NCI-H2227 (cell line): ENCODE measurements around the gene C3orf22.
"Not testable (repeated sequence)": the region's sequence is repeated elsewhere in the genome, so short reads cannot be mapped to it uniquely, and the experiment has no call there.

Source experiments
- DNase-seq: peaks from one replicate; lab custom pipeline; 2025; ENCODE audit not compliant: unreplicated experiment; lab: John Stamatoyannopoulos, UW

The C3orf22 gene

GRCh38 chr3:126544596-126545281, 14.0 kb downstream of the C3orf22 start:
- DNase-seq, result no peak

GRCh38 chr3:126543457-126544061, 15.2 kb downstream of the C3orf22 start:
- no peak for DNase-seq

DNA sequence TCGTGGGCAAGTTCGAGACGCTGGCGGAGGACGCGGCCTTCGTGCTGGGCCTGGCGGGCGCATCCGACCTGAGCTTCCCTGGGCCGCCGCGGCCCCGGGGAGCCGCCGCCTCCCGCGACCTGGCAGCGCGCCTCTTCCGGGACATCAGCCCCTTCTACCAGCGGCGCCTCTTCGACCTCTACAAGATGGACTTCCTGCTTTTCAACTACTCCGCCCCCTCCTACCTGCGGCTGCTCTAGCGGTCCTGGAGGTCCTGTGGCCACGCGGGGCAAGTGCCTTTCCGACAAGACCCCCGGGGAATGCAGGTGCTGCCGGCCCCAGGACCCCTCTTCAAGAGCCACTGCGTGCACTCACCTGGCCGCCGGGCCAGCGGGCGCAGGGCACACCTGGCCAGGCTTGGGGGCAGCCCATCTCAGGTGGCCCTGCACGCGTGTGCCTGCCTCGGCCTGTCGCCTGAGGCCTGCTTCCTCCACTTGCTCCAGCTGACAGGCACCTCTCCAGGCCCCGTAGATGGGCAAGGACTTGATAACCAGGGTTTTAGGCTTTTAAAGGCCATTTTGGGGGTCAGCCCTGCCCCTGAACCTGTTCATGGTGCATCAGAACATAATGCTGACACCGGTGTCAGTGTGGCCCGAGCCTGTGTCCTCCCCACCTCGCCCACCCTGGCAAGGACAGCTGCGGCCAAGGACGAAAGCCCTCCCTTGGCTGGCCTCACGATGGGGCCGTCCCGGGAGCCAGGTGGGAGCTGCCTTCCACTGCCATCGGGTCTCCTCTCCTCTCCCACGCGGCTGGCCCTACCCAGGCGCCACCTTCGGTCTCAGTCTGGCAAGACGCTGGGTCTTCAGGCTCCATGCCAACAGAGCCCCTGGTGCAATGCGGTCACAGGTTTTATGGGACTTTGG, 16.1 kb downstream of the C3orf22 start:
- DNase-seq, result no peak

DNA sequence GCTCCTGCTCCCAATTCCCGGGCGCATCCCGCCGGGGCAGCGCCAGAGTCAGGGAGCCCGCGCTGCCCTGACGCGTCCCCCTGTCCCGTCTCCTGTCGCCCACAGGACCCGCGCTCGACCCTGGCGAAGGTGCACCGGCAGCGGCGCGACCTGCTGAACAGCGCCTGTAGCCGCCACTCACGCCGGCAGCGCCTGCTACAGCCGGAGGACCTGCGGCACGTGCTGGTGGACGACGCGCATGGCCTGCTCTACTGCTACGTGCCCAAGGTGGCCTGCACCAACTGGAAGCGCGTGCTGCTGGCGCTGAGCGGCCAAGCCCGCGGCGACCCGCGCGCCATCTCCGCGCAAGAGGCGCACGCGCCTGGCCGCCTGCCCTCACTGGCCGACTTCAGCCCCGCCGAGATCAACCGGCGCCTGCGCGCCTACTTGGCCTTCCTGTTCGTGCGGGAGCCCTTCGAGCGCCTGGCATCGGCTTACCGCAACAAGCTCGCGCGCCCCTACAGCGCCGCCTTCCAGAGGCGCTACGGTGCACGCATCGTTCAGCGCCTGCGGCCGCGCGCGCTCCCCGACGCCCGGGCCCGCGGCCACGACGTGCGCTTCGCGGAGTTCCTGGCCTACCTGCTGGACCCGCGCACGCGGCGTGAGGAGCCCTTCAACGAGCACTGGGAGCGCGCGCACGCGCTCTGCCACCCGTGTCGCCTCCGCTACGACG, 16.9 kb downstream of the C3orf22 start:
- no peak for DNase-seq

DNA sequence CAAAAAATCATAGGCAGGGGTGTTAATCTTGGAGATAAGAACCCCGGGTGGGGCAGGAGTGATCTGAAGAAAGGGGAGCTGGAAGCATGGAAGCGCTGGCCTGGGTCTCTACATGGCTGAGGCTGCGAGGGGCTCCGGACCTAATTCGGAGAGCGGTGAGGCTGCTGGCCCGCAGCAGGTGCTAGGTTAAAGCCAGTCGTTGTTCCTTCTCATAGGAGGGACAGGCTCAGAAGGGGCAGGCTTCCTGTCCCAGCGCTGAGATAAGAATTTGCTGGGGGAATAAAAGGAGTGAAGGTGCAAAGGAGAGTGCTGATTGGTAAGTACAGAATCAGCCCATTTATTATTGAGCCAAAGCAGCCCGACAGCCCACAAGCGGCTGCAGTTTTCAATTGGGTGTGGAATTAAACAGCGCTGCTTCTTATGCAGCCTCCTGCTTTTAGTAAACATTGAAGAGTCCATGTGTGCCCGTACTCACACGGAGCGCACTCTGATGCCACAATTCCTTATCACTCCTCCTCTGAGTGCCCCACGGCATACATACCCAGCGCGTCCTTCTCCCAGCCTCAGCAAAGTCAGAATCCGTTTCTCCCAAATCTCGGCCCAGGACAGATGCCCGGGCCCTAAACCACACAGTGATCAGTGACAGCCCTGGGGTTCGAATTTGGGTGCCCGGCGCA, 17.6 kb downstream of the C3orf22 start:
- no peak for DNase-seq

- no peak for DNase-seq
These were observed 18.3 kb downstream of the C3orf22 start for GRCh38 chr3:126540342-126540849.

- DNase-seq, result no peak
These were observed 19.0 kb downstream of the C3orf22 start for GRCh38 chr3:126539558-126540250.

GRCh38 chr3:126538966-126539365, 19.8 kb downstream of the C3orf22 start:
- DNase-seq, result no peak

DNA sequence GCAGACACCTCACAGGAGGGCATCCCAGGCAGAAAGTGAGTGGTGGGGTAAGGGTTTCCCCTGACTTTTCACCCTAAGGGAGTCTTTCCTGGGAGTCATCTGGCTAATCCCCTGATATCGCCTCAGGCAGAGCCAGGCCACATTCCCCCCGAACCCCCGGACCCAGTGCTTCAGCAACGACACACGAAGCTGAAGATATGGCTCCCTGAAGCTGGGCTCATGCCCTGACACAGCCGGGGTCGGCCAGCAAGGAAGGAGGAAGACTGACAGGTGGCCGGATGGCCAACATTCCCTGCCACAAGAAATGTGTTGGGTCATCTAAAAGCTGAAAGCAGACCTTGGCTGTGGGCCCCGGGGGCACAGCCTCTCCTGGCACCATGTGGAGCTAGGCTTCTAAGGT, 20.4 kb downstream of the C3orf22 start:
- no peak for DNase-seq

DNA sequence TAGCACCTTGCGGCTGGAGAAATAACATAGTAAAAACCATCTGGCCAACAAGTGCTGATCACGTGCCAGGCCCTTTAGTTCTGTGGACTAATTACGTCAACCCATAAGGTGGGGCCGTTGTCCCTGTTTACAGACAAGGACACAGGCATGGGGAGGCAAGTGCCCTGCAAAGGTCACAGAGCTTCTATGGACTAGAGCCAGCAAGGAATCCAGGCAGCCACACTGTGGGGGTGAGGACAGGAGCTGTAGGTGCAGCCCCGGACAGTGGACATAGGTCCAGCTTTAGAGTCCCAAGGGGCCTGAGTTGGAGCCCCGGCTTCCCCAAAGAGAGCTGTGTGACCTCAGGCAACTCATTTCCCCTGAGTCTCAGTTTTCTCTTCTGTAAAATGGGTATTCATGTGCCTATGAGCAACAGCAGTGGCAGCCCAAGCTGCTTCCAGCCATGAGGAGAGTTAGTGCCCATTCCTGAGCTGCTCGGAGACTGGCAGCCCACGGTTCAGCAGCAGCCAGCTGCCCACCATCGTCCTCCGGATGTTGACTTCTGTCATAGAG, 20.9 kb downstream of the C3orf22 start:
- DNase-seq, result no peak

DNA sequence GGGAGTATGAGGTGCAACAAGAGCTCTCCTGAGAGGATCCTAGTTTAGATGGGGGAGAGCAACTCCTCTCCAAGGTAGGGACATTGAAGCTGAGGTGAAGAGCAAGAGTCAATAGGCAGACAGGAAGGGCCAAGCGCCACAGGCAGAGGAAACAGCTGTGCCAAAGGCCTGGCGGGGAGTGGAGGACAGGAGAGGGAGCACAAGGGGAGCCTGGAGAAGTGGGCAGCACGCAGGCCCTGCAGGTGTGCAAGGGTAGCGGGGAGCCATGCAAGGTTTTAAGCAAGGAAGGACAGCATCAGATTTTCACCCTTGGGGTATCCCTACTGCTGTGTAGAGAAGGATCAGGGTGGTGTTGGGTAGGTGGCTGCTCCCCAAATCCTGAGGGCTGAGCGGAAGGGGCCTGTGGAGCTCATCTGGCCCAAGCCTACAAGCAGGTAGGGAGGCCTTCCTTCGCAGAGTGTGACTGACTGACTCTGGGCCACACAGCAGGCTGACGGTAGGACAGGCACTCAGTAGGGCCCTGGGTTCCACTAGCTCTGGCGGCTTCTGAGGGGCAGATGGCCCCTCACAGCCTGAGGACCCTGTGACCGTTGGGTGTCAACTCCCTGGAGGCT, 21.5 kb downstream of the C3orf22 start:
- no peak for DNase-seq

DNA sequence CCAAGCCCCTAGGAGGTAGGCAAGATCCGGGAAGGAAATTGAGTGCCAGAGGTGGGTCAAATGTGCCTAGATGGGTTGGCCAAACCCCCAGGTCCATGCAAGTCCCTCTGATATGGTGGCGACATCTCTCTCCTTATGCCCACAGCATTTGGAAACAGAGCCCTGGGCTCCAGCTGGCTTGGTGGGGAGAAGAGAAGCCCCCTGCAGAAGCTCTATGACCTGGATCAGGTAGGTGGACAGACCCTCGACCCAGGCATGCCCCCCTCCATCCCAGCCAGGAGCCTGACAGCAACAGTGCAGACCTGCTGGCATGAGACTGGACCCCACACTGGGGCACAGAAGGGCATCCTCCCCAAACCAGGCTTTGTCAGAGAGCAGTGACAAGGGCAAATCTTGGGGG, 22.6 kb downstream of the C3orf22 start:
- DNase-seq, result no peak

- no peak for DNase-seq
These were observed 23.1 kb downstream of the C3orf22 start for GRCh38 chr3:126535636-126536035.

GRCh38 chr3:126534716-126535115, 24.0 kb downstream of the C3orf22 start:
- DNase-seq, result not testable (repeated sequence)

DNA sequence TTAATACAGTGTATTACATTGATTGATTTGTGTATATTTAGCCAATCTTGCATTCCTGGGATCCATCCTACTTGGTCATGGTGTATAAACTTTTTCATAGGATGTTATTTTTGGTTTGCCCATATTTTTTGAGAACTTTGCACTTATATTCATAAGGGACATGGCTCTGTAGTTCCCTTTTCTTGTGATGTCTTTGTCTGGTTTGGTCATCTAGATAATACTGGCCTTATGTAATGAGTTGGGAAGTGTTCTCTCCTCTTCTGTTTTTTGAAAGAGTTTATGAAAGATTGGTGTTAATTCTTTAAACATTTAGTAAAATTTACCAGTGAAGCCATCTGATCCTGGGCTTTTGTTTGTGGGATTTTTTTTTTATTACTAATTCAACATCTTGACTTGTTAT, 25.2 kb downstream of the C3orf22 start:
- DNase-seq, result no peak

GRCh38 chr3:126531051-126531330, 27.7 kb downstream of the C3orf22 start:
- no peak for DNase-seq

DNA sequence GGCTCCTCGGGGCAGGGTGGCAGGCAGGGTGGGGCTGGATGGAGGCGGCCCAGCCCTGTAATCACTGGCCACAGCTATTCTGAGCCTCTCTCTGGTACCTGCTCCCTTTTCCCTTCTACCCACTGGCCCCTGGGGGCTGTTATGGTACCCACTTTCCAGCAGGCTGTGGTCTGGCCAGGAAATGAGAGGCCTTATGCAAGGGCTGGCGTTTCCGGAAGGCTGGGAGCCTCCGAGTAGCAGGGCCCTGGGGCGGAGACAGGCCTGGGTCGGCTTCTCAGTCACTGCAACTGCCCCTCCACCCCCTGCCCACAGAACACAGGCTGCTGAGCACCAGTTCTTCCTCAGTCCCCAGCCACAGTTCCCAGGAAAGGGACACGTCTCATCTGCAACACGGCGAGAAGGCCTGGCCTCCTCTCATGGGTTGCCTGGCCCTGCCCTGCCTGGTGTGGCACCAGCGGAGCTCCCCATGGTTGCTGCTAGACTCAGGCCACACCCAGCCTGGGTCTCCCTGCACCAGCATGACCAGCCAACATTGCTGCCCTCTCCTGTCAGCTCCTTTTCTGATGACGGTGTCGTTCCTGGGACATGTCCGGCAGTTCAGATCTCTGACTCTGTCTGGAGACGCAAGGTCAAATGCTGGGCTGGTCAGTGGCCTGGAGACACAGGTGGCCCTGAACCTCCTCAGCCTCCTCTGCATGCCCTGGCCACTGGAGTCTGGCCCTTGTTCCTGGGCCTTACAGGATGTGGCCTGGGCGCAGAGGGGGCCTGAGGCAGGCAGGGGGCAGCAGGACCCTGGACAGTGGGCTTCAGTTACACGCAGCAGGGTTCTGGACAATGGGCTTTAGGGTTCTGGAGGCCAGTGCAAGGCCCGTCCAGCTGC, 28.3 kb downstream of the C3orf22 start:
- DNase-seq, result no peak

DNA sequence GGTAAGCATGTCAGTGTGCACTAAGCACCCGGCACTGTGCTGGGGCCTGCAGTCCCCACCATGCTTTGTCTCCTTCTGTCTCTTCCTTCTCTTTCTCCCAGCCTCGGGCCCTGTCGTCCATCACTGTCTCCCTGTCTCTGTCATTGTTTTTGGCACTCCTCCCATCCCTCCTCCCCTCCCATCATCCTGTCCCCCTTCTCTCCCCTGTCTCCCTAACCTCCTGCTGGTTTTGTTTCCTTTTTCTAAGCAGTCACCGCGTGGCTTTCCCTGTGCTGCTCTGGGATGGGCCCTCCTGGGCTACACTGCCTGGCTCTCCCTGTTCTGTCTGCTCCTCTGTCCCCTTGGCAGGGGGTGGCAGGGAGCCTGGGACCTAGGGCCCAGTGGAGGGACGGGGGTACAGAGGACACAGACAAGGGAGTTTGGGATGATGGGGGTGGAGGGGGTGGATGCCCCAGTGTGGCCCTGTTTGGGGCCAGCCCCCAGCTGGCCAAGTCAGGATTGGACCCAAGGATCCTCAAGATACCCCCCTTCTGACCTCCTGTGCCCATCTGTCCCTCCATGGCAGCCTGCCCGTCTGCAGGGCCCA, 29.1 kb downstream of the C3orf22 start:
- no peak for DNase-seq
